PFSK-1 (cell line): ENCODE data around the gene ANKMY2.

Source experiments
- POLR2AphosphoS5 ChIP-seq: IDR thresholded peaks from 2 replicates; pipeline ENCODE4 v1.6.1; 2012; ENCODE audit warnings: low read depth, mild to moderate bottlenecking, control low read depth, low read length, moderate library complexity
- SIN3A ChIP-seq: IDR thresholded peaks from 2 replicates; pipeline ENCODE4 v1.6.1; 2012; ENCODE audit warnings: mild to moderate bottlenecking, low read length, moderate library complexity, borderline replicate concordance; ENCODE audit not compliant: insufficient read depth
- TAF1 ChIP-seq: IDR thresholded peaks from 2 replicates; pipeline ENCODE4 v1.6.1; 2012; ENCODE audit warnings: low read length, control low read depth, borderline replicate concordance; ENCODE audit not compliant: insufficient read depth
- TF ChIP-seq, protein P1 (sequence below), 2 experiments: IDR thresholded peaks; 2 replicates each; pipeline versions ENCODE4 v1.6.1 to v1.8.0; 2011 to 2012; ENCODE audit warnings: low read depth in 2 of 2, low read length in 2 of 2, control low read depth in 1 of 2, inconsistent platforms in 1 of 2, mild to moderate bottlenecking in 1 of 2, moderate library complexity in 1 of 2; ENCODE audit not compliant: insufficient read depth in 1 of 2

DNA sequence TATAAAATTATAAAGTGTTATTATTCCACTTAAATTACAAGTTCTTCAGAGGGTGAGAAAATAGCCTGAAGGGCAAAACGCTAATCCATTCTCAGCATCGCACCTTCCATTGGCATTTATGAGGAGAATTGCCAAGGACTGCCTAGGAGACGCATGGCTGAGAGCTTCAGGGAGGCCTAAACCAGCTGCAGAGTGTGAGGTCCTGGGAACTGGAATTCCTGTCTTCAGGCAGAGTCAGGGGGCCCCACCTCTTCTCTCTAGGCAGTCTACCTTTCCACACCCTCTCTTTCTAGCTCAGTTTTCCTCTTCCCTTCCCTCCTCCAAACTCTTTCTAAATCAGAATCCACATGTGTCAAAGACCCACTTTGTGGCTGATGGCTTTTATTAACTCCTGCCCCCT is 83.6 kb downstream of the ANKMY2 start:
- no peak for TF ChIP-seq POLR2AphosphoS5
- TF ChIP-seq, protein P1, sequence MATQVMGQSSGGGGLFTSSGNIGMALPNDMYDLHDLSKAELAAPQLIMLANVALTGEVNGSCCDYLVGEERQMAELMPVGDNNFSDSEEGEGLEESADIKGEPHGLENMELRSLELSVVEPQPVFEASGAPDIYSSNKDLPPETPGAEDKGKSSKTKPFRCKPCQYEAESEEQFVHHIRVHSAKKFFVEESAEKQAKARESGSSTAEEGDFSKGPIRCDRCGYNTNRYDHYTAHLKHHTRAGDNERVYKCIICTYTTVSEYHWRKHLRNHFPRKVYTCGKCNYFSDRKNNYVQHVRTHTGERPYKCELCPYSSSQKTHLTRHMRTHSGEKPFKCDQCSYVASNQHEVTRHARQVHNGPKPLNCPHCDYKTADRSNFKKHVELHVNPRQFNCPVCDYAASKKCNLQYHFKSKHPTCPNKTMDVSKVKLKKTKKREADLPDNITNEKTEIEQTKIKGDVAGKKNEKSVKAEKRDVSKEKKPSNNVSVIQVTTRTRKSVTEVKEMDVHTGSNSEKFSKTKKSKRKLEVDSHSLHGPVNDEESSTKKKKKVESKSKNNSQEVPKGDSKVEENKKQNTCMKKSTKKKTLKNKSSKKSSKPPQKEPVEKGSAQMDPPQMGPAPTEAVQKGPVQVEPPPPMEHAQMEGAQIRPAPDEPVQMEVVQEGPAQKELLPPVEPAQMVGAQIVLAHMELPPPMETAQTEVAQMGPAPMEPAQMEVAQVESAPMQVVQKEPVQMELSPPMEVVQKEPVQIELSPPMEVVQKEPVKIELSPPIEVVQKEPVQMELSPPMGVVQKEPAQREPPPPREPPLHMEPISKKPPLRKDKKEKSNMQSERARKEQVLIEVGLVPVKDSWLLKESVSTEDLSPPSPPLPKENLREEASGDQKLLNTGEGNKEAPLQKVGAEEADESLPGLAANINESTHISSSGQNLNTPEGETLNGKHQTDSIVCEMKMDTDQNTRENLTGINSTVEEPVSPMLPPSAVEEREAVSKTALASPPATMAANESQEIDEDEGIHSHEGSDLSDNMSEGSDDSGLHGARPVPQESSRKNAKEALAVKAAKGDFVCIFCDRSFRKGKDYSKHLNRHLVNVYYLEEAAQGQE (IDR thresholded peaks at IDR 0.05; ENCODE audit: insufficient read depth in 1 of 2, low read depth in 2 of 2, low read length in 2 of 2), result no peak
- TF ChIP-seq SIN3A, result no peak
- no peak for TF ChIP-seq TAF1
